ENCODE results near the gene SUPT20H. TPM values are rescaled to one million over a fixed set of nuclear protein-coding genes. Genes with fewer than 3 reads are reported as not detected.

The SUPT20H gene
- total RNA-seq, 1 experiment from 2014 or later, result 82.6 TPM

DNA sequence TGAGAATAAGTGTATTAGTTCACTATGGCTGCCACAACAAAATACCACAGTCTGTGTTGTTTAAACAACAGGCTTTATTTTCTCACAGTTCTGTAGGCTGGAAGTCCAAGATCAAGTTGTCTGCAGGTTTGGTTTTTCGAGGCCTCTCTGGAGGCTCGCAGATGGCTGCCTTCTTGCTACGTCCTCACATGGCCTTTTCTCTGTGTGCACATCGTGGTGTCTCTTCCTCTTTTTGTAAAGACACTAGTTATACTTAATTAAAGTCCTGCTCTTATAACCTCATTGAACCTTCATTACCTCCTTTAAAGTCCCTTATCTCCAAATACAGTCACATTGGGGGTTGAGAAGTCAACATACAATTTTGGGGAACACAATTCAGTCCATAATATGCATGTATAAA lies 35.4 kb upstream of the SUPT20H start:
- no peak overlapping the region for H3K4me3 ChIP-seq (ENCODE audit: low read depth, low read length, poor library complexity, severe bottlenecking)
- H3K4me1 ChIP-seq (ENCODE audit: insufficient read depth, low read length, poor library complexity, severe bottlenecking), result no peaks in the 10 kb centered on the region
- no peaks in the 10 kb centered on the region for H3K27me3 ChIP-seq (replicated peaks; ENCODE audit: insufficient read depth, low read depth, low read length, poor library complexity)
- ChIA-PET POLR2A (ENCODE audit: low non-redundant PET) (no interaction called here), CTCF (no interaction called here)
- intact Hi-C loops (cut with micrococcal nuclease; ENCODE audit: unreplicated experiment), result no loop called here
- H3K36me3 ChIP-seq (ENCODE audit: insufficient read depth, low read length, poor library complexity, severe bottlenecking), result no peaks in the 10 kb centered on the region
- no peak overlapping the region for H3K27ac ChIP-seq (ENCODE audit: low read depth, low read length, poor library complexity, severe bottlenecking)
- no peaks in the 10 kb centered on the region for H3K9me3 ChIP-seq (ENCODE audit: low read depth, low read length, poor library complexity, severe bottlenecking)
- TF ChIP-seq EZH2 (IDR thresholded peaks at IDR 0.05; ENCODE audit: borderline replicate concordance, low read depth, low read length, poor library complexity, severe bottlenecking), result no peak
- TF ChIP-seq, protein P1, sequence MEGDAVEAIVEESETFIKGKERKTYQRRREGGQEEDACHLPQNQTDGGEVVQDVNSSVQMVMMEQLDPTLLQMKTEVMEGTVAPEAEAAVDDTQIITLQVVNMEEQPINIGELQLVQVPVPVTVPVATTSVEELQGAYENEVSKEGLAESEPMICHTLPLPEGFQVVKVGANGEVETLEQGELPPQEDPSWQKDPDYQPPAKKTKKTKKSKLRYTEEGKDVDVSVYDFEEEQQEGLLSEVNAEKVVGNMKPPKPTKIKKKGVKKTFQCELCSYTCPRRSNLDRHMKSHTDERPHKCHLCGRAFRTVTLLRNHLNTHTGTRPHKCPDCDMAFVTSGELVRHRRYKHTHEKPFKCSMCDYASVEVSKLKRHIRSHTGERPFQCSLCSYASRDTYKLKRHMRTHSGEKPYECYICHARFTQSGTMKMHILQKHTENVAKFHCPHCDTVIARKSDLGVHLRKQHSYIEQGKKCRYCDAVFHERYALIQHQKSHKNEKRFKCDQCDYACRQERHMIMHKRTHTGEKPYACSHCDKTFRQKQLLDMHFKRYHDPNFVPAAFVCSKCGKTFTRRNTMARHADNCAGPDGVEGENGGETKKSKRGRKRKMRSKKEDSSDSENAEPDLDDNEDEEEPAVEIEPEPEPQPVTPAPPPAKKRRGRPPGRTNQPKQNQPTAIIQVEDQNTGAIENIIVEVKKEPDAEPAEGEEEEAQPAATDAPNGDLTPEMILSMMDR (conservative IDR thresholded peaks at IDR 0.05; ENCODE audit: low read depth, low read length), result no peak
- no TSS peak for BruUV-seq (replicated peaks)
- DNase-seq (ENCODE audit: low spot score), result no peak

DNA sequence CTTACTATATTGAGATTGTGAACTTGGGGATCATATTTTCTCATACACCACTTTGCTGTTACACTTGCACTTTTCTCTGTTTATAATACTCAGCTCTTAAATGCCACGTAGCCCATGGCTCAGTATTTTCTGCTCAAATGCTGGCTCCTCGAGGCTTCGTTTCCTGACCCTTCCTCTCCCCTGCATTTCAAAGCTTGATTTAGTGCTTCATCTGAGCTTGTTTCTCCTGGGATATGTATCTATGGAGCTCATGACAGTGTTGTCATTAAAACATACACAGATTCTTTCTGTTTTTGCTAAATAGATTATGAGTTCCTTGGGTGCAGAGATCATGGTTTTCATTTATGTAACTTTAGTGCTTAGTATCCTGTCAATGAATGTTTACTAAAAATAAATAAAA lies 34.6 kb upstream of the SUPT20H start:
- intact Hi-C loops (cut with micrococcal nuclease; ENCODE audit: unreplicated experiment), result no loop called here

DNA sequence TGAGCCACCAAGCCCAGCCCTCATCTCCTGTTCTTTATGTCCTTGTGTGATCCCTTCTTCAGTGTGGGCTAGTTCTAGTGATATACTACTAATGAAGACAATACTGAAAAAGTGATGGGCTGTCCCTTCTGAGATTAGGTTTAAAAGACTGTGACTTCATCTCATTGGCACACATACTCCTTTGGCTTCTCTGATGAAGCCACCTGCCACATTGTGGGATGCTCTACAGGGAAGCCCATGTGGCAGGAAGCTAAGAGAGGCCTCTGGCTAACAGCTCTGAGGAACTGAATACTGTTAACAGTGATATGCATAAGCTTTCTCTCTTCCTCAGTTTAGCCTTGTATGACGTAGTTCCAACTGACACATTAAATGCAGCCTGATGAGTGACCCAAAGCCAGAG lies 32.3 kb upstream of the SUPT20H start:
- Histone ChIP-seq H3K4me1 (ENCODE audit: insufficient read depth, low read length, poor library complexity, severe bottlenecking) (no peaks in the 10 kb centered on the region), H3K27ac (ENCODE audit: low read depth, low read length, poor library complexity, severe bottlenecking) (no peak overlapping the region), H3K27me3 (replicated peaks; ENCODE audit: insufficient read depth, low read depth, low read length, poor library complexity) (no peaks in the 10 kb centered on the region), H3K36me3 (ENCODE audit: insufficient read depth, low read length, poor library complexity, severe bottlenecking) (no peaks in the 10 kb centered on the region), H3K9me3 (ENCODE audit: low read depth, low read length, poor library complexity, severe bottlenecking) (no peaks in the 10 kb centered on the region), H3K4me3 (ENCODE audit: low read depth, low read length, poor library complexity, severe bottlenecking) (no peak overlapping the region)
- BruUV-seq (replicated peaks), result no TSS peak
- intact Hi-C loops (cut with micrococcal nuclease; ENCODE audit: unreplicated experiment), result no loop called here
- ChIA-PET POLR2A (ENCODE audit: low non-redundant PET) (no interaction called here), CTCF (no interaction called here)
- no peak for DNase-seq (ENCODE audit: low spot score)
- TF ChIP-seq EZH2 (IDR thresholded peaks at IDR 0.05; ENCODE audit: borderline replicate concordance, low read depth, low read length, poor library complexity, severe bottlenecking), result no peak
- TF ChIP-seq, protein P1 (conservative IDR thresholded peaks at IDR 0.05; ENCODE audit: low read depth, low read length), result no peak

More for the DNA sequence above, 34.6 kb upstream of the SUPT20H start:
- CTCF ChIA-PET, result interaction anchor here (0.7 kb wide), 1 partner anchor 120 kb away, joined by 5 read pairs; no protein-coding TSS in a partner anchor
- POLR2A ChIA-PET (ENCODE audit: low non-redundant PET), result no interaction called here
- TF ChIP-seq, protein P1 (conservative IDR thresholded peaks at IDR 0.05; ENCODE audit: low read depth, low read length), result no peak
- TF ChIP-seq EZH2 (IDR thresholded peaks at IDR 0.05; ENCODE audit: borderline replicate concordance, low read depth, low read length, poor library complexity, severe bottlenecking), result no peak
- BruUV-seq (replicated peaks), result no TSS peak
- Histone ChIP-seq H3K27ac (ENCODE audit: low read depth, low read length, poor library complexity, severe bottlenecking) (no peak overlapping the region), H3K9me3 (ENCODE audit: low read depth, low read length, poor library complexity, severe bottlenecking) (no peaks in the 10 kb centered on the region), H3K4me3 (ENCODE audit: low read depth, low read length, poor library complexity, severe bottlenecking) (no peak overlapping the region), H3K36me3 (ENCODE audit: insufficient read depth, low read length, poor library complexity, severe bottlenecking) (no peaks in the 10 kb centered on the region), H3K4me1 (ENCODE audit: insufficient read depth, low read length, poor library complexity, severe bottlenecking) (no peaks in the 10 kb centered on the region), H3K27me3 (replicated peaks; ENCODE audit: insufficient read depth, low read depth, low read length, poor library complexity) (no peaks in the 10 kb centered on the region)
- DNase-seq (ENCODE audit: low spot score), result no peak

Measured in A673 (cell line).